Mesodermal cell (in vitro differentiated cells): ENCODE data around the gene GBP4.

ENCODE experiments used
- H3K27ac ChIP-seq: 2 replicates; pipeline ENCODE4 v1.7.0; 2013; ENCODE audit warnings: mild to moderate bottlenecking, low read depth, low read length, moderate library complexity; ENCODE audit not compliant: severe bottlenecking
- H3K36me3 ChIP-seq: 2 replicates; pipeline ENCODE4 v1.7.1; 2013; ENCODE audit warnings: mild to moderate bottlenecking, low read length, moderate library complexity; ENCODE audit not compliant: control insufficient read depth, insufficient read depth
- H3K4me1 ChIP-seq: one replicate; pipeline ENCODE4 v1.7.1; 2013; ENCODE audit warnings: mild to moderate bottlenecking, low read length; ENCODE audit not compliant: insufficient read depth, control insufficient read depth, poor library complexity, severe bottlenecking
- H3K4me3 ChIP-seq: 2 replicates; pipeline ENCODE4 v1.7.0; 2013; ENCODE audit warnings: low read length, control low read depth, mild to moderate bottlenecking; ENCODE audit not compliant: insufficient read depth, poor library complexity, severe bottlenecking; ENCODE audit errors: extremely low read depth
- H3K9me3 ChIP-seq: 2 replicates; pipeline ENCODE4 v1.7.1; 2013; ENCODE audit warnings: mild to moderate bottlenecking, low read length, moderate library complexity; ENCODE audit not compliant: control insufficient read depth
- WGBS, 2 experiments: methylation state at CpG; one replicate each; pipeline ENCODE4 v1.1.5; 2013; ENCODE audit warnings: missing lambda C conversion rate in 2 of 2; ENCODE audit not compliant: insufficient coverage in 2 of 2; 5-methylcytosine and 5-hydroxymethylcytosine counted together

Gene GBP4

GRCh38 chr1:89171067-89171438, 27.7 kb downstream of the GBP4 start:
- Histone ChIP-seq H3K27ac (no peak overlapping the region), H3K36me3 (no peaks in the 10 kb centered on the region), H3K4me3 (no peak overlapping the region), H3K9me3 (no peaks in the 10 kb centered on the region), H3K4me1 (no peaks in the 10 kb centered on the region)

GRCh38 chr1:89170170-89171066, 28.3 kb downstream of the GBP4 start:
- Histone ChIP-seq H3K9me3 (no peaks in the 10 kb centered on the region), H3K4me3 (no peak overlapping the region), H3K36me3 (no peaks in the 10 kb centered on the region), H3K4me1 (no peaks in the 10 kb centered on the region), H3K27ac (no peak overlapping the region)
- 89 to 93% methylated on average over 1 to 3 of the region's 4 CpGs for WGBS, 2 experiments

GRCh38 chr1:89169166-89169565, 29.6 kb downstream of the GBP4 start:
- Histone ChIP-seq H3K27ac (no peak overlapping the region), H3K4me3 (no peak overlapping the region), H3K4me1 (no peaks in the 10 kb centered on the region), H3K9me3 (no peaks in the 10 kb centered on the region), H3K36me3 (no peaks in the 10 kb centered on the region)
- WGBS, 2 experiments = 91 to 100% methylated on average over 1 of the region's 2 CpGs

GRCh38 chr1:89167590-89168230, 31.0 kb downstream of the GBP4 start:
- no CpG with 5 or more reads among the region's 2 CpGs for WGBS, 2 experiments
- no peaks in the 10 kb centered on the region for H3K4me1 ChIP-seq
- no peak overlapping the region for H3K4me3 ChIP-seq
- no peak overlapping the region for H3K27ac ChIP-seq
- H3K36me3 ChIP-seq = no peaks in the 10 kb centered on the region
- no peaks in the 10 kb centered on the region for H3K9me3 ChIP-seq

GRCh38 chr1:89166705-89167104, 32.0 kb downstream of the GBP4 start:
- Histone ChIP-seq H3K27ac (no peak overlapping the region), H3K4me1 (no peaks in the 10 kb centered on the region), H3K36me3 (no peaks in the 10 kb centered on the region), H3K4me3 (no peak overlapping the region), H3K9me3 (no peaks in the 10 kb centered on the region)
- no CpG with 5 or more reads among the region's 1 CpG for WGBS, 2 experiments

- H3K4me3 ChIP-seq = no peak overlapping the region
- no peaks in the 10 kb centered on the region for H3K36me3 ChIP-seq
- H3K9me3 ChIP-seq = no peaks in the 10 kb centered on the region
- H3K4me1 ChIP-seq = no peaks in the 10 kb centered on the region
- WGBS, 2 experiments = 83% methylated on average over 1 of the region's 5 CpGs; no CpG with 5 or more reads in 1 of the 2 experiments
- H3K27ac ChIP-seq = no peak overlapping the region
Measured at GRCh38 chr1:89165811-89166210, 32.9 kb downstream of the GBP4 start.

- H3K27ac ChIP-seq = no peak overlapping the region
- no CpG with 5 or more reads among the region's 1 CpG for WGBS, 2 experiments
- H3K36me3 ChIP-seq = no peaks in the 10 kb centered on the region
- no peaks in the 10 kb centered on the region for H3K9me3 ChIP-seq
- H3K4me3 ChIP-seq = no peak overlapping the region
- no peaks in the 10 kb centered on the region for H3K4me1 ChIP-seq
Measured at GRCh38 chr1:89151047-89151446, 47.7 kb downstream of the GBP4 start.

- no peaks in the 10 kb centered on the region for H3K9me3 ChIP-seq
- no peak overlapping the region for H3K4me3 ChIP-seq
- H3K4me1 ChIP-seq = no peaks in the 10 kb centered on the region
- H3K36me3 ChIP-seq = no peaks in the 10 kb centered on the region
- WGBS, 2 experiments = 80 to 100% methylated on average over 1 to 2 of the region's 3 CpGs
- H3K27ac ChIP-seq = no peak overlapping the region
Measured at GRCh38 chr1:89149976-89150375, 48.8 kb downstream of the GBP4 start.

GRCh38 chr1:89149229-89149628, 49.5 kb downstream of the GBP4 start:
- H3K4me3 ChIP-seq = no peak overlapping the region
- no peak overlapping the region for H3K27ac ChIP-seq
- no peaks in the 10 kb centered on the region for H3K9me3 ChIP-seq
- H3K36me3 ChIP-seq = no peaks in the 10 kb centered on the region
- 38 to 40% methylated on average over 1 of the region's 3 CpGs for WGBS, 2 experiments
- H3K4me1 ChIP-seq = no peaks in the 10 kb centered on the region

- Histone ChIP-seq H3K36me3 (no peaks in the 10 kb centered on the region), H3K4me1 (no peaks in the 10 kb centered on the region), H3K27ac (no peak overlapping the region), H3K9me3 (no peaks in the 10 kb centered on the region), H3K4me3 (no peak overlapping the region)
- WGBS, 2 experiments = 83 to 94% methylated on average over 1 to 2 of the region's 3 CpGs
Measured at GRCh38 chr1:89147678-89148658, 50.8 kb downstream of the GBP4 start.
